ENCODE data around the gene STAT6. TPM values are rescaled to one million over a fixed set of nuclear protein-coding genes. Genes with fewer than 3 reads are reported as not detected.
A peak's percentile ranks its signal among the peaks of the same experiment; 100 is the strongest.
"Not testable (repeated sequence)": the region's sequence is repeated elsewhere in the genome, so short reads cannot be mapped to it uniquely, and the experiment has no call there.

STAT6 gene
- total RNA-seq, 1 experiment from 2014 or later, result 15.8 TPM

DNA sequence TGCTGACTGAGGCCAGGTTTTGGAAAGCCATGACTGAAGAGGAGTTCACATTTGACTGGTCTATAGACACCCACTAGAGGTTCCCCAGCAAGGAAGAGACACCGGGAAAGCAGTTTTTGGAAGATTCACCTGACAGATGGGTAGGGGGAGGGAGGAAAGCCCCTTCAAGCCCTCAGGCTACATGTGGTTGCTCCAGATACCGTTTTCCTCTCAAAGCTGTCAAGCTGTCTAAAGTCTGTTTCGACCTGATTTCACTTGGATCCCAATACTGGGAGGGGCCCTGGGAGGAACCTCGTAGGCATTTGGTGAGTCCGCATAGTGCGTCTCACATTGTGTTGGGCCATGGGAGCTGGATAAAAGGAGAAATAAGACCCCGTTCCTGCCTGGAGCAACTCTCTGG, 15.4 kb upstream of the STAT6 start:
- H3K4me1 ChIP-seq, result peaks cover 19% of the 10 kb centered on the region
- no peak overlapping the region for H3K27ac ChIP-seq
- no peak overlapping the region for H3K4me3 ChIP-seq
- H3K36me3 ChIP-seq, result no peaks in the 10 kb centered on the region
- no peaks in the 10 kb centered on the region; the same call in 1 of the 2 replicates for H3K9me3 ChIP-seq (replicated peaks)
- H3K27me3 ChIP-seq, result peaks cover 34% of the 10 kb centered on the region
- DNase-seq, result peak in 1 of 2 experiments; percentile 60

DNA sequence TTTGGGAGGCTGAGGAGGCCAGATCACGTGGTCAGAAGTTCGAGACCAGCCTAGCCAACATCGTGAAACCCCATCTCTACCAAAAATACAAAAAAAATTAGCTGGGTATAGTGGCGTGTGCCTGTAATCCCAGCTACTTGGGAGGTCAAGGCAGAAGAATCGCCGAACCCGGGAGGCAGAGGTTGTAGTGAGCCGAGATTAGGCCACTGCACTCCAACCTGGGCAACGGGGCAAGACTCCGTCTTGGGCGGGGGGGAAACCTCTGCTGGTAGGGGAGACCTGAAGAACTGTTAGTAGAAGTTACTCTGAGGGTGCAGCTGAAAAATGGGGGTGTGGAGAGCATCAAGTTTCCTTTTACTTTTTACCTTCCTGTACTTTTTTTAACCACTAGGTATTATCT, 14.9 kb upstream of the STAT6 start:
- Histone ChIP-seq H3K27me3 (peaks cover 34% of the 10 kb centered on the region), H3K4me1 (peaks cover 16% of the 10 kb centered on the region), H3K9me3 (replicated peaks) (no peaks in the 10 kb centered on the region; the same call in 1 of the 2 replicates), H3K4me3 (no peak overlapping the region), H3K27ac (no peak overlapping the region), H3K36me3 (no peaks in the 10 kb centered on the region)
- DNase-seq, result no peak

DNA sequence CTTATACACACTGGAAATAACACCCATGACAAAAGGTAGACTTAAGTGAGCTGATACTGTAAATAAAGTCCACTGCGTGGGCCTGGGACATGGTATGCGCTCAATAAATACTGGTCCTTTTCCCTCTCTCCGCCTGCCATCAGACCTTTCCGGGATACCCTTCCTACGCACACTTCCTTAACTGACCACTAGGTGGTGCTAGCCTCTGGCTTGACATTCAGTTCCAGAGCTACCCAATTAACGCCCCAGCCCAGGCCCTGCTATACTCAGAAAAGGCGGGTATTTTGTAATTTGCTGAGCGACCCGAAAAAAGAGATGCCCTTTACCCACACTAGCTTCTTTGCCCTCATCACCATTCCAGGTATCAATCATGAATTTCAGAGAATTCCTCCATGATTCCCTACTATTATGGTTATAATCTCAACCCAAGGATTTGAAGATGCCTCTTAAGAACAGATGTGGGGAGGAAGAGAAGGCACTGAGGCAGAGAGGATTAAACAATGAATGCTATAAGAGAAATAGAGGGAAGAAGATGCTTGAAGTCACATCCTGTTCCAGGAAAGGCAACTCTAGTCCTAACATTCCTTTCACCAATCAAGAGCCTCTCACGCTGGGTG, 13.2 kb upstream of the STAT6 start:
- Histone ChIP-seq H3K36me3 (no peaks in the 10 kb centered on the region), H3K27ac (no peak overlapping the region)
- DNase-seq, result peak; percentile 99 to 100

DNA sequence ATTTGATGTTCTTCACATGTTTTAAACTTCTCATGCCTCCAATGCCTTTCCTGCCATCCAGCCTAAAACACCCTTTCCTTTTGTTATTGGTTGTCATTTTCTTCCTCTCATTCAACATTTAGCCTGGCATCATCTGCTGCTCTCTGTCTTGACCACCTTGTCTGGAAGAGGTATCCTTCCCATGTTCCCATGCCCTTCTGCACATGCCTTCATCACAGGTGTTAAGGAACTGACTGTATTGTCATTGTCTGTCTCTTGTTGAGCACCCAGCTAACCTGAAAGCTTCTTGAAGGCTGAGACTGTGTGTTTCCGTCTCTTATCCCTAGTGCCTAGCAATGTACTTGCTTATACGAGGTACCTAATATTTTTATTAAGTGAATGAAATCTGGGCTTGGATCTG, 12.7 kb upstream of the STAT6 start:
- no peak for DNase-seq
- H3K36me3 ChIP-seq, result no peaks in the 10 kb centered on the region
- peaks cover 8% of the 10 kb centered on the region for H3K4me1 ChIP-seq
- no peak overlapping the region for H3K27ac ChIP-seq
- no peak overlapping the region for H3K4me3 ChIP-seq
- H3K9me3 ChIP-seq (replicated peaks), result no peaks in the 10 kb centered on the region; the same call in 1 of the 2 replicates
- peaks cover 34% of the 10 kb centered on the region for H3K27me3 ChIP-seq

More for the DNA sequence above, 13.2 kb upstream of the STAT6 start:
- Histone ChIP-seq H3K4me3 (no peak overlapping the region), H3K4me1 (peaks cover 9% of the 10 kb centered on the region), H3K9me3 (replicated peaks) (no peaks in the 10 kb centered on the region; the same call in 1 of the 2 replicates), H3K27me3 (peaks cover 34% of the 10 kb centered on the region)

DNA sequence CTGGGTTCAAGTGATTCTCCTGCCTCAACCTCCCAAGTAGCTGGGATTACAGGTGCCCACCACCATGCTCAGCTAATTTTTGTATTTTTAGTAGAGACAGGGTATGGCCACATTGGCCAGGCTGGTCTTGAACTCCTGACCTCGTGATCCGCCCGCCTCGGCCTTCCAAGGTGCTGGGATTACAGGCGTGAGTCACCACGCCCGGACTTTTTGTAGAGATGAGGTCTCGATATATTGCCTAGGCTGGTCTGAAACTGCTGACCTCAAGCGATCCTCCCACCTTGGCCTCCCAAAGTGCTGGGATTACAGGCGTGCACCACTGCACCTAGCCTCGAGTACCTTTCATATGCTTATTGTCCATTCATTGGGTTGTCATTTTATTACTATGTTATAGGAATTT, 9.6 kb upstream of the STAT6 start:
- not testable (repeated sequence) for H3K27ac ChIP-seq; H3K36me3 ChIP-seq; DNase-seq; H3K4me1 ChIP-seq; H3K4me3 ChIP-seq; H3K9me3 ChIP-seq (replicated peaks)
- peaks cover 34% of the 10 kb centered on the region for H3K27me3 ChIP-seq

DNA sequence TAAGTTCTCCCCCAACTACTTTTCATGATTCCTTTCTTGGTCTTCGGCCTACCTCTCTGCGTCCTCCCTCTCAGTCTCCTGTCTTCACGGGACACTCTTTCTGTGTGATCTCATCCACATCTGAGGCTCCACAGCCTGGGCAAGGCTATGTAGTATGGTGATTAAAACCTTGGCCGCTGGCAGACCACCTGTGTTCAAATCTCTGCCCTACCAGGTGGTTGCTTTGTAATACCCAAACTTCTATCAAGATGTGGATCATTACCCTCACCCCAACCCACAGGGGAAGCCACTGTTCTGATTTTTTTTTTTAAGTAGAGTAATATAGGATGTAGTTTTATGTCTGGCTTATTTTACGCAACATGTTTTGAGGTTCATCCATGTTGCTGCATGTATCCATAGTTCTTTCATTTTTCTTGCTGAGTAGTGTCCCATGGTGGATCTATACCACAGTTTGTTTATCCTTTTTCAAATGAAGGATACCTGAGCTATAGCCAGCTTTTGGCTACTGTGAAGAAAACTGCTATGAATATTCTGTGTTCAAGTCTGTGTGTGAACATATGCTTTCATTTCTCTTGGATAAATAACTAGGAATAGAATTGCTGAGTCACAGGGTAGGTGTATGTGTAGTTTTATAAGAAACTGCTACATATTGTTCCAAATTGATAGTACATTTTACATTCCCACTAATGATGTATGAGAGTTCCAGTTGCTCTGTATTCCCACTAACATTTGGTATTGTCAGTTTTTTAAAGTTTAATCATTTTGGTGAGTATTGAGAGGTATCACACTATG, 8.3 kb upstream of the STAT6 start:
- Histone ChIP-seq H3K27me3 (peaks cover 27% of the 10 kb centered on the region), H3K9me3 (replicated peaks) (no peaks in the 10 kb centered on the region; the same call in 1 of the 2 replicates), H3K4me1 (no peaks in the 10 kb centered on the region), H3K4me3 (no peak overlapping the region), H3K36me3 (no peaks in the 10 kb centered on the region), H3K27ac (no peak overlapping the region)
- DNase-seq, result no peak

GRCh38 chr12:57118711-57119271, 7.6 kb upstream of the STAT6 start:
- H3K27me3 ChIP-seq, result peaks cover 25% of the 10 kb centered on the region
- no peak overlapping the region for H3K27ac ChIP-seq
- H3K9me3 ChIP-seq (replicated peaks), result no peaks in the 10 kb centered on the region; the same call in 1 of the 2 replicates
- H3K4me3 ChIP-seq, result no peak overlapping the region
- no peaks in the 10 kb centered on the region for H3K36me3 ChIP-seq
- DNase-seq, result no peak
- H3K4me1 ChIP-seq, result no peaks in the 10 kb centered on the region

DNA sequence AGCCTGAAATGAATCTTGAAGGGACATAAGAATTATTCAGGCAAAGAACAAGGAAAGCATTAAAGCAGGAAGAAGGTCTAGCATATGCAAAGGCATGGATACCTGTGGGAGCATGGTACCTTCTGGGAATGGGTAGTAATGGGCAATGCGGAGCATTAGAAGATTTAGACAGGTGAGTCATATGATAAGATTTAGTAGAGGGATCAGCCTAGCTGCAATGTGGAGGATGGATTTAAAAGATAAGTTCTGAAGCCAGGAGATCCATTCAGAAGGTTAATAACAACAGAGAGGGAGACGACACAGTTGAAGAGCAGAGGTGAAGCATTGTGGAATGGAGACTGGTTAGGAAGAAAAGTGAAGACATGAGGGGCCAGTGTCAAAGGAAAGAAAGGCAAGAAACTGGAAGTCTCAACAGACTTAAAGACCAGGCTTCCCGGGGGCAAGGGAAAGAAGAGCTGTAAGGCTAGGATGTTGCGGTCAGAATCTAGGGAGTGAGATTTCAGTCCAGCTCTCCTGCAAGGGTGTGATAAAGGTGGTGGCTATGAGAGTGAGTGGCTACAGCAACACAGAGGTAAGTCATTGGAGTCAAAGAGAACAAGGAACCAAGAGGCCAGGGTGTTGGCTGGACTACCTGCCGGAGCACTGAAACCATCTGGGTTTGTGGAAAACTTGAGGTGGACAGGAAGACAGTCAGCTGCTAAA, 5.6 kb upstream of the STAT6 start:
- Histone ChIP-seq H3K36me3 (no peaks in the 10 kb centered on the region), H3K4me1 (peaks cover 5% of the 10 kb centered on the region; the same call in 1 of the 2 replicates), H3K9me3 (replicated peaks) (no peaks in the 10 kb centered on the region), H3K27ac (no peak overlapping the region), H3K27me3 (peaks cover 17% of the 10 kb centered on the region), H3K4me3 (no peak overlapping the region)
- DNase-seq, result no peak

DNA sequence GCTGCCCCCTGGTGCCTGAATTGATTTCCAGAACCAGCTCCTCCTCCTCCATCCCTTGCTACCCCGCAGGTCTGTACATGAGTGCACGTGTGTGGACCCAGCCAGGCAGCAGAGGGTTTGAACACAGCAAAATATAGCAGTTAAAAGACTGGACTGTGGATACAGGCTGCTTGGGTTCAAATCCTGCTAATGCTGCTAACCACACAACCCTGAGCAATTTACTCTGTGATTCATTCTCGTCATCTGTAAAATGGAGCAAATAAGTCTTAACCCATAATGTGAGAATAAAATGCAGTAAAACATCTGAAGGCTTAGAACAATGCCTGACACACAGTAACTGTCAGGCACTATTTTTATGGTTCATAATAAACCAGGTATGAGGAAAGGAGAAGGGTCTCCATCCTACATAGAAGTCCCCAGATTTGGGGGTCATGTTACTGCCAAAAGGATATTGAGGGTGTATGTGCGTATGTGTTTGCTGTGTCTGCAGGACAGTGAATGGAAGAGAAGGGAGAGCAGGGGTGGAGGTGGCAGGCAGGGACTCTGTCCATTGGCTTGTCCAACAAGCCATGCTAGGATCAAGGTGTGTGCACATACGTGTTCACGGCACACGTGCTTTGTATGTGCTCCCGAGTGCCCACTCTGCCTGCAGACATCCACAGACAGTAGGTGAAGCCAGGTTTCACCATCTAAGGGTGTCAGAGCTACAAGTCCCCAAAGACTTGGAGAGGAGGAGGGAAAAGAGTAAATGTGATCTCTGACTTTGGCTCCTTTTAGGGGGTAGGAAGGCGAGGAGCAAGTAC, 1.5 kb upstream of the STAT6 start:
- peak overlapping the region; percentile 47 for H3K4me3 ChIP-seq
- H3K4me1 ChIP-seq, result peaks cover 13% of the 10 kb centered on the region; the same call in 1 of the 2 replicates
- no peak overlapping the region for H3K27ac ChIP-seq
- H3K27me3 ChIP-seq, result peaks cover 11% of the 10 kb centered on the region
- no peaks in the 10 kb centered on the region for H3K9me3 ChIP-seq (replicated peaks)
- H3K36me3 ChIP-seq, result no peaks in the 10 kb centered on the region
- DNase-seq, result peak in 1 of 2 experiments; percentile 100

DNA sequence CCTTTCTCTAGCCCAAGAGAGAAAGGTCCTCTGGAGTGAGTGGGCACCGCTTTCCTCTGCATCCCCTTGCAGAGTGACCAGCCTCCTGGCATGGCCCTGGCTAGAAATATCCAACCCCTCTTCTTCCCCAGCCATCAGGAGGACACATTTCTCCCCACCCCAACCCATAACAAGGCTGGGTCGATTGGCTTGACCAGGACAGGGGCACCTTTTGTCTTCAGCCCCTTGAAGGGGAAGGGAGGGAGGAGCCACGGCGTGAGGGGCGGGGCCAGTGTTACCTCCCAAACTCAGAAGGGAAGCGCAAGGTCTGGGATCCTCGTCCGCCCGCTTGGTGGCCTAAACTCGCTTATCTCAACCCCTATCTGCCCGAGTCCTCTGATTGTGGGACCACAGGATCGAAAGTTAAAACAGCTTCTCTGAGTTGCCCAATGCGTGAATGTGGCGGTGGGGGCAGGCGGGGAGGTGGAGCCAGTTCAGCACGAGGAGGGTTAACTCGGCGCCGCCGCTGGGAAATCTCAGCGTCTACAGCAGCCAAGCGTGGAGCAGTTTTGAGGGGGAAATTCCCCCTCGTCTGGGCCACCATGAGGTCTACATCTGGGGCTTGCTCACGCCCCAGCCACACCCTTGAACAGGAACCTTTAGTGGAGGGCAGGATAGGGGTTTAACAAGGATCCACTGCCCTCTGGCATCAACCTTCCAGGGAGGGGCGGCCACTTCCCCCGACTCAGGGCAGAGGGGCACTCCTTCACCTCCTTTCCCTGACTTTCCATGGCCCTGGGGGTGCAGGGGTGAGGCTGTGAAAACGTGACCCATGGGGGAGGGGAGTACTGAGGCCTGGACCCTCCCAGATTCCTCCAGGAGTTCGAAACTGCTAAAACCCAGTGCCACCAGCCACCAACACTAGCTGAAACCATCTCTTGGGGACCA, 795 bp downstream of the STAT6 start:
- Histone ChIP-seq H3K27me3 (peaks cover 15% of the 10 kb centered on the region), H3K9me3 (replicated peaks) (no peaks in the 10 kb centered on the region), H3K36me3 (no peaks in the 10 kb centered on the region), H3K4me3 (peak overlapping the region; percentile 47), H3K4me1 (peaks cover 13% of the 10 kb centered on the region; the same call in 1 of the 2 replicates), H3K27ac (no peak overlapping the region)
- peak in 1 of 2 experiments; percentile 77 for DNase-seq

DNA sequence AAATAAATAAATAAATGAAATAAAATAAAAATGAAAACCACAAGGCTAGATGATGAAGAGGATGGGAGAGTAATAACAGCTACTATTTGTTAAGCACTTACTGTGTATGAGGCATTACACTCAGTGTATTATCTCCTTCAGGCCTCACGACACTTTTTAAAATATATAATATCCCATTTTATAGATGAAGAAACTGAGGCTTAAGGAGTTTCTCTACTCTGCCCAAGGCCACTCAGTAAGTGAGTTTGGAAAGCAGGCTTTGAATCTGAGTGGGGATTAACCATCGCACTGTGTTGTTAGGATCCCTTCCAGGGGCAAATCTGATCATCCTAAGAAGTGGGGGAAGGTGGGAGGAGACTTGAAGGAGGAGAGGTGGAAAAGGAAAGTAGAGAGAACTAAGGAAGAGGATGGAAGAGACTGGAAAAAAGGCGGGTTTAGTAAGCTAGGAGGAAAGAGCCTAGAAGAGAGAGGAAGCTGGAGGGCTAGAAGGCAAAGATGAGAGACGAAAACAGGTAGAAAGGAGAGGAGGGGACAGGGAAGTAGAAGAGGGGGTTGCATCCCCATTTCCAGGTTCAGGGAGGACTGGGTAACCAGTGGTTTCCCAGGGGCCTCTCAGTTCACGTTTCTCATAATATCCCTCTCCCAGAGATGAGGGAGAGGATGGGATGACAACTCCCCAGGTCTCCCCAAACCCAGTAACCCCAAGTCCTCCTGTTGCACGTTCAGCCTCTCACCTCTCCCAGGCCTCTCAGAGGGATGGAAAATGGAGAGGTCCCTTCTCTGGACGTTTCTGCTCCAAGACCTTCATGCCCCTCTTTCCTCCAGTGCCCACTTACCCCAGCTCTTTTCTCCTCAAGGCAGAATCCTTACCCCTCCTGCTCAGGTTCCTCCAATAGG, 1.7 kb downstream of the STAT6 start:
- peaks cover 13% of the 10 kb centered on the region for H3K27me3 ChIP-seq
- H3K9me3 ChIP-seq (replicated peaks), result no peaks in the 10 kb centered on the region
- DNase-seq, result no peak
- H3K4me1 ChIP-seq, result peaks cover 13% of the 10 kb centered on the region; the same call in 1 of the 2 replicates
- H3K4me3 ChIP-seq, result no peak overlapping the region
- no peak overlapping the region for H3K27ac ChIP-seq
- no peaks in the 10 kb centered on the region for H3K36me3 ChIP-seq

GRCh38 chr12:57107456-57108155, 3.6 kb downstream of the STAT6 start:
- H3K4me3 ChIP-seq, result no peak overlapping the region
- H3K27me3 ChIP-seq, result peaks cover 13% of the 10 kb centered on the region
- peaks cover 13% of the 10 kb centered on the region; the same call in 1 of the 2 replicates for H3K4me1 ChIP-seq
- H3K36me3 ChIP-seq, result no peaks in the 10 kb centered on the region
- DNase-seq, result no peak
- no peak overlapping the region for H3K27ac ChIP-seq
- H3K9me3 ChIP-seq (replicated peaks), result no peaks in the 10 kb centered on the region
